Transverse colon (tissue), 4 donors: ENCODE data around the gene SEMA5B.

Source experiments
- EP300 ChIP-seq: sonication (generic); formaldehyde crosslinking; IDR thresholded peaks from one replicate; pipeline ENCODE4 v1.6.1; 2017; ENCODE audit warnings: antibody characterized with exemption, low read depth
- POLR2A ChIP-seq: fragments of 450-650 bp; IDR thresholded peaks from one replicate; pipeline ENCODE4 v1.6.1; 2016; ENCODE audit warnings: antibody characterized with exemption, mild to moderate bottlenecking, moderate library complexity
- POLR2AphosphoS5 ChIP-seq, 3 donors: sonication (generic); formaldehyde crosslinking; IDR thresholded peaks; one replicate each; pipeline ENCODE4 v1.6.1; 2016; ENCODE audit warnings: antibody characterized with exemption in 3 of 3
- TF ChIP-seq, protein P1 (sequence below), 5 experiments: fragments of 200-600 bp in 3 of 5; fragments of 450-650 bp in 2 of 5; sonication (generic) in 3 of 5; IDR thresholded peaks; 1 replicate in 2 of 5; 2 replicates in 3 of 5; pipeline ENCODE4 v1.5.1; 2016 to 2017; ENCODE audit warnings: antibody characterized with exemption in 5 of 5, inconsistent platforms in 3 of 5, mild to moderate bottlenecking in 2 of 5, moderate library complexity in 1 of 5

DNA sequence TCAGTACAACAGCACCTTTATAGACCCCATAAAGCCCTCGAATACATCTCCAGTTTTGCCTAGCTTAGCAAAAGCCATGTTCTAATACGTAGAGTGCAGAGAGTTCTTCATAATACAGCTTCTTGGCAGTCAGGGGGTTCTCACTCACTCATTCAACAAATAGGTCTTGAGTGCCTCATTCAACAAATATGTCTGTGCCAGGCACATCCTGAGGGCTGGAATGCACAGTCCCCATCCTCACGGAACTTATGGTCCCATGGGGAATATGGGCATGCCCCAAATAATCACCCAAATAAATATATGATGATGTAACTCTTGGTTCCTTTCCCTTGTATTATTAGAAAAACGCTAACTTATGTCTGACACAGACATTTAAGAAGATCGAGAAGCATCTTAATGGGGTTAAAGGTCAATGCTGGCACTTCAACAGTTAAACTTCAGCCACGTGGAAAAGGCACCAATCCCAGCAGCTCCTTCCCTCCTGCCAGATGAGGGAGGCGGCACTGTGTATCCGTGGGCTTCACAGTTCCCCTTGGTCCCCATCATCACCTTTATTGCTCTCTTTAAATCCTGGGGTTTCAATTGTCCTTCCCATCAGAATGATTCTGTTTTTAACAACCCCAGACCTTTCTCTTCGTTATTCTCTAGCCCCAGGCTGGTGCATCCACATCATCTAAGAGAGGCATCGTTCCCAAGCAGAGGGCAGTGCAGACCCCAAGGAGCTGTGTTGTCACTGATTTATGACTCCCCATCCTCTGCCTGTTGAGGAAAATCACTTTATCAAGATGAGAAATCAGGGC lies 18.9 kb upstream of the SEMA5B start:
- TF ChIP-seq, protein P1, sequence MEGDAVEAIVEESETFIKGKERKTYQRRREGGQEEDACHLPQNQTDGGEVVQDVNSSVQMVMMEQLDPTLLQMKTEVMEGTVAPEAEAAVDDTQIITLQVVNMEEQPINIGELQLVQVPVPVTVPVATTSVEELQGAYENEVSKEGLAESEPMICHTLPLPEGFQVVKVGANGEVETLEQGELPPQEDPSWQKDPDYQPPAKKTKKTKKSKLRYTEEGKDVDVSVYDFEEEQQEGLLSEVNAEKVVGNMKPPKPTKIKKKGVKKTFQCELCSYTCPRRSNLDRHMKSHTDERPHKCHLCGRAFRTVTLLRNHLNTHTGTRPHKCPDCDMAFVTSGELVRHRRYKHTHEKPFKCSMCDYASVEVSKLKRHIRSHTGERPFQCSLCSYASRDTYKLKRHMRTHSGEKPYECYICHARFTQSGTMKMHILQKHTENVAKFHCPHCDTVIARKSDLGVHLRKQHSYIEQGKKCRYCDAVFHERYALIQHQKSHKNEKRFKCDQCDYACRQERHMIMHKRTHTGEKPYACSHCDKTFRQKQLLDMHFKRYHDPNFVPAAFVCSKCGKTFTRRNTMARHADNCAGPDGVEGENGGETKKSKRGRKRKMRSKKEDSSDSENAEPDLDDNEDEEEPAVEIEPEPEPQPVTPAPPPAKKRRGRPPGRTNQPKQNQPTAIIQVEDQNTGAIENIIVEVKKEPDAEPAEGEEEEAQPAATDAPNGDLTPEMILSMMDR (IDR thresholded peaks at IDR 0.05): no peak
- TF ChIP-seq EP300 (no peak), POLR2A (no peak), POLR2AphosphoS5 (IDR thresholded peaks at IDR 0.05) (no peak)
